Adrenal gland (tissue), 12 donors: ENCODE data around the gene PPFIA2. TPM values are rescaled to one million over a fixed set of nuclear protein-coding genes. Genes with fewer than 3 reads are reported as not detected.
A peak's percentile ranks its signal among the peaks of the same experiment; 100 is the strongest.

ENCODE experiments used
- DNase-seq, 7 donors: peaks; one replicate each; pipeline ENCODE4 v3.0.0-alpha.2; 2019 to 2020
- H3K27ac ChIP-seq, 5 donors: fragments of 200-600 bp; sonication (generic) in 4 of 5; 1 replicate in 3 of 5; 2 replicates in 2 of 5; pipeline versions ENCODE4 v1.5.1 to v1.8.0; 2016 to 2020; ENCODE audit warnings: mild to moderate bottlenecking in 1 of 5
- H3K27me3 ChIP-seq: fragments of 200-600 bp; 2 replicates; pipeline ENCODE4 v1.8.0; 2021
- H3K36me3 ChIP-seq, 2 donors: fragments of 200-600 bp; replicated peaks in 1 of 2; 1 replicate in 1 of 2; 2 replicates in 1 of 2; pipeline versions ENCODE4 v1.5.1 to v1.8.0; 2018 to 2022
- H3K4me1 ChIP-seq, 2 donors: fragments of 200-600 bp; replicated peaks in 1 of 2; 1 replicate in 1 of 2; 2 replicates in 1 of 2; pipeline versions ENCODE4 v1.5.1 to v1.8.0; 2018 to 2021
- H3K4me3 ChIP-seq, 4 donors: fragments of 200-600 bp; sonication (generic) in 3 of 4; one replicate each; pipeline ENCODE4 v1.5.1; 2016 to 2018
- H3K9me3 ChIP-seq, 3 donors: fragments of 200-600 bp; sonication (generic) in 1 of 3; replicated peaks in 1 of 3; 1 replicate in 2 of 3; 2 replicates in 1 of 3; pipeline versions ENCODE4 v1.5.1 to v1.8.0; 2016 to 2021
- POLR2A ChIP-seq, 2 donors: fragments of 450-650 bp; IDR thresholded peaks; one replicate each; pipeline ENCODE4 v1.6.1; 2017; ENCODE audit warnings: antibody characterized with exemption in 2 of 2, mild to moderate bottlenecking in 2 of 2, moderate library complexity in 1 of 2
- WGBS, 4 donors: extraction: QIAGEN DNeasy Blood & Tissue Kit in 2 of 4; methylation state at CpG; one replicate each; pipeline versions ENCODE4 v1.1.5 to v1.1.7; 2013 to 2017; 5-methylcytosine and 5-hydroxymethylcytosine counted together
- intact Hi-C, 2 donors: fragments of 100-400 bp; cut with DNase I; formaldehyde crosslinking; loops; one replicate each; pipeline versions ENCODE4 v1.14.1 to v1.15.0; 2022 to 2023
- polyA plus RNA-seq, 3 donors: library from polyadenylated mRNA; stranded (reverse); fragments of 200-250 nt in 2 of 3; fragments of 350-450 nt in 1 of 3; fragmentation: Illumina TruSeq in 1 of 3; extraction: RNeasy Lipid Tissue Mini Kit (QIAGEN cat#74804) in 1 of 3; gene quantifications; one replicate each; pipeline ENCODE4 v1.2.3, GENCODE V29; 2013 to 2014
- total RNA-seq, 9 donors: library from RNA; depleted of rRNA in 4 of 9; stranded (reverse); fragments of >200 nt in 4 of 9; fragments of 120-200 nt in 1 of 9; fragmentation: NEBNext Ultra II Directional in 1 of 9; extraction: Animal tissue kit (Norgen Biotek cat#: 25700) in 1 of 9; gene quantifications; one replicate each; pipeline versions ENCODE4 v1.1.0 to v1.2.4, GENCODE V29; 2013 to 2023
- TF ChIP-seq, protein P1 (sequence below), 6 experiments: fragments of 450-650 bp in 4 of 6; fragments of 200-600 bp in 2 of 6; sonication (generic) in 1 of 6; IDR thresholded peaks; 1 replicate in 5 of 6; 2 replicates in 1 of 6; pipeline versions ENCODE4 v1.5.1 to v1.8.0; 2016 to 2021; ENCODE audit warnings: antibody characterized with exemption in 6 of 6, mild to moderate bottlenecking in 2 of 6, moderate library complexity in 1 of 6
- donor health status: healthy with polysubstance abuse.
- donor health status: Bipolar disorder and iron deficiency.
- donor health status: DM: yes; HTN: yes; CAD: no.
- donor health status: DM: no; HTN: no; CAD: no.
- donor health status: DM: no; HTN: no; CAD: no.
- donor health status: DM: yes; HTN: yes; CAD: no.

Gene PPFIA2
- total and polyA plus RNA-seq, 12 donors, result 0.35 to 16.4 (median 2.4) TPM

- intact Hi-C loops, result no loop called here
- peaks cover 8% of the 10 kb centered on the region for H3K27me3 ChIP-seq
- 1 to 2% (median 1%) methylated on average over 35 to 50 of the region's 50 CpGs for WGBS, 4 donors
- H3K4me3 ChIP-seq, result peak overlapping the region in 1 of 4 donors; percentile 34
- no peaks in the 10 kb centered on the region for H3K9me3 ChIP-seq
- TF ChIP-seq, protein P1, sequence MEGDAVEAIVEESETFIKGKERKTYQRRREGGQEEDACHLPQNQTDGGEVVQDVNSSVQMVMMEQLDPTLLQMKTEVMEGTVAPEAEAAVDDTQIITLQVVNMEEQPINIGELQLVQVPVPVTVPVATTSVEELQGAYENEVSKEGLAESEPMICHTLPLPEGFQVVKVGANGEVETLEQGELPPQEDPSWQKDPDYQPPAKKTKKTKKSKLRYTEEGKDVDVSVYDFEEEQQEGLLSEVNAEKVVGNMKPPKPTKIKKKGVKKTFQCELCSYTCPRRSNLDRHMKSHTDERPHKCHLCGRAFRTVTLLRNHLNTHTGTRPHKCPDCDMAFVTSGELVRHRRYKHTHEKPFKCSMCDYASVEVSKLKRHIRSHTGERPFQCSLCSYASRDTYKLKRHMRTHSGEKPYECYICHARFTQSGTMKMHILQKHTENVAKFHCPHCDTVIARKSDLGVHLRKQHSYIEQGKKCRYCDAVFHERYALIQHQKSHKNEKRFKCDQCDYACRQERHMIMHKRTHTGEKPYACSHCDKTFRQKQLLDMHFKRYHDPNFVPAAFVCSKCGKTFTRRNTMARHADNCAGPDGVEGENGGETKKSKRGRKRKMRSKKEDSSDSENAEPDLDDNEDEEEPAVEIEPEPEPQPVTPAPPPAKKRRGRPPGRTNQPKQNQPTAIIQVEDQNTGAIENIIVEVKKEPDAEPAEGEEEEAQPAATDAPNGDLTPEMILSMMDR (IDR thresholded peaks at IDR 0.05), result no peak
- TF ChIP-seq POLR2A (IDR thresholded peaks at IDR 0.05), result no peak
- DNase-seq, result no peak
- H3K4me1 ChIP-seq, result no peaks in the 10 kb centered on the region
- H3K36me3 ChIP-seq, result no peaks in the 10 kb centered on the region
- H3K27ac ChIP-seq, result no peak overlapping the region
Observed at GRCh38 chr12:81758421-81759189, 545 bp downstream of the PPFIA2 start.

- no peak for DNase-seq
- Histone ChIP-seq H3K9me3 (no peaks in the 10 kb centered on the region), H3K27ac (no peak overlapping the region), H3K4me1 (no peaks in the 10 kb centered on the region), H3K4me3 (peak overlapping the region in 1 of 4 donors; percentile 34), H3K27me3 (peaks cover 8% of the 10 kb centered on the region), H3K36me3 (no peaks in the 10 kb centered on the region)
- intact Hi-C loops, result no loop called here
- 9 to 16% (median 12%) methylated on average over 7 of the region's 7 CpGs for WGBS, 4 donors
- TF ChIP-seq, protein P1 (IDR thresholded peaks at IDR 0.05), result no peak
- TF ChIP-seq POLR2A (IDR thresholded peaks at IDR 0.05), result no peak
Observed at GRCh38 chr12:81757731-81758365, 1.3 kb downstream of the PPFIA2 start.

GRCh38 chr12:81729781-81730180 is 29.4 kb downstream of the PPFIA2 start:
- H3K27ac ChIP-seq, result no peak overlapping the region
- intact Hi-C loops, result no loop called here
- DNase-seq, result no peak
- no peak for TF ChIP-seq POLR2A (IDR thresholded peaks at IDR 0.05)
- TF ChIP-seq, protein P1 (IDR thresholded peaks at IDR 0.05), result no peak
- no peaks in the 10 kb centered on the region for H3K9me3 ChIP-seq
- no peaks in the 10 kb centered on the region for H3K36me3 ChIP-seq
- H3K4me1 ChIP-seq, result no peaks in the 10 kb centered on the region
- no peak overlapping the region for H3K4me3 ChIP-seq
- 69 to 90% (median 78%) methylated on average over 2 of the region's 2 CpGs for WGBS, 4 donors
- no peaks in the 10 kb centered on the region for H3K27me3 ChIP-seq

DNA sequence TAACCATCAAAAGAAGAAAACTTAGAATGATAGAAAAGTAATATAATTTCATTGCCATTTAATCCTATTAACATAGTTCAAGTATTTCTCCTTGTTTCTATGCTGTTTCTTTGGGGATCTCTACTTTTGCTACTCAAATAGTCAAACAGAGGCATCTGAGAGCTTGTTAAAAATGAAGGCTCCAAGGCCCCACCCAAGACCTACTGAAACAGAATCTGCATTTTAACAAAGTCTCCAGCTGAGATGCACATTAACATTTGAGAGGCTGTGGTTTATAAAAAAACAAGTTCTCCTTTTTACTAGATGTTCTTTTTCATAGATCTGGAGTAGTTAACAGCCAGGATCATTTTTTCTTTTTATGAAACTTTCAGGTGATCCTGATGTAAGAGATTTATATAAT is 31.8 kb downstream of the PPFIA2 start:
- Histone ChIP-seq H3K36me3 (no peaks in the 10 kb centered on the region), H3K27ac (no peak overlapping the region), H3K27me3 (no peaks in the 10 kb centered on the region), H3K4me3 (no peak overlapping the region), H3K9me3 (no peaks in the 10 kb centered on the region), H3K4me1 (no peaks in the 10 kb centered on the region)
- DNase-seq, result no peak
- TF ChIP-seq, protein P1 (IDR thresholded peaks at IDR 0.05), result no peak
- TF ChIP-seq POLR2A (IDR thresholded peaks at IDR 0.05), result no peak
- intact Hi-C loops, result no loop called here
